ENCODE results near the gene CTSL.
"Not testable (repeated sequence)": the region's sequence is repeated elsewhere in the genome, so short reads cannot be mapped to it uniquely, and the experiment has no call there.

Gene CTSL

DNA sequence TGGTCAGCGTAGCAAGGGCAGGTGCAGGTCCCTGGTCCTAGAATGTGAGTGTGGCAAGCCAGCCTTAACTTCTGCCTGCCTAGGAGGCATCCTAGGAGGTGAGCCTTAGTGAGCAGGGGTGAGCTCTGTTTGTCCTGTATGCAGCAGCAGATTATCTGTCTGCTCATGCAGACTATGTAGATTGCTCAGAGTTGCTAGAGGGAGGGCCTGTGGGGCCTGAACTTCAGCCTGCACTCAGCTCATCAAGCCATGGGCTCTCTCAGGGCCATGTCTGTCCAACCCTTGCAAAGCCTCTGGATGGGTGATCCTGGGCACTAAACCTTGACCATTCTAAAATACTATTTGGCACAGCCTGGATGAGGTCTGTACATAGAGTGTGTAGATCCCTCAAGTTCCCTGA lies 8.5 kb upstream of the CTSL start:
- DNase-seq (ENCODE audit: extremely low spot score, insufficient read length, low read depth): no peak
- no peak for FAIRE-seq

DNA sequence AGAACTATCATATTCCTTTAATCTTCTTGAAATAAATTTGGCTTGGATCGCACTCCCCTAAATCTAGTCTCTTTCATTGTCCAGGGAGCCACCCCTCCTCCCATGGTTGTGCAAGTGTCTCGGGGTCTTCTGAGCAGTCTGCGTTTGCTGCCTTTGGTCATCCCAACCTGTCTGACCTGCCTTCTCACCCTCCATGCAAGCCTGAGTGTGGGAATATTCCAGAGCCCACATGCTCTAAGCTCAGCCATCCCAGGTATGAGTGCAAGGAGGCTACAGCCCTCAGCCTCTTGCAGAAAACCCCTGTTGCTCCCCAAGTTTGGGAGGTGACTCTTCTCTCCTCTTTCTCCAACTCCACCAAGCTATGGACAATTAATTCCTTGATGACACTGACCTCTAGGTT lies 7.7 kb upstream of the CTSL start:
- no peak for DNase-seq (ENCODE audit: extremely low spot score, insufficient read length, low read depth)
- FAIRE-seq: no peak

DNA sequence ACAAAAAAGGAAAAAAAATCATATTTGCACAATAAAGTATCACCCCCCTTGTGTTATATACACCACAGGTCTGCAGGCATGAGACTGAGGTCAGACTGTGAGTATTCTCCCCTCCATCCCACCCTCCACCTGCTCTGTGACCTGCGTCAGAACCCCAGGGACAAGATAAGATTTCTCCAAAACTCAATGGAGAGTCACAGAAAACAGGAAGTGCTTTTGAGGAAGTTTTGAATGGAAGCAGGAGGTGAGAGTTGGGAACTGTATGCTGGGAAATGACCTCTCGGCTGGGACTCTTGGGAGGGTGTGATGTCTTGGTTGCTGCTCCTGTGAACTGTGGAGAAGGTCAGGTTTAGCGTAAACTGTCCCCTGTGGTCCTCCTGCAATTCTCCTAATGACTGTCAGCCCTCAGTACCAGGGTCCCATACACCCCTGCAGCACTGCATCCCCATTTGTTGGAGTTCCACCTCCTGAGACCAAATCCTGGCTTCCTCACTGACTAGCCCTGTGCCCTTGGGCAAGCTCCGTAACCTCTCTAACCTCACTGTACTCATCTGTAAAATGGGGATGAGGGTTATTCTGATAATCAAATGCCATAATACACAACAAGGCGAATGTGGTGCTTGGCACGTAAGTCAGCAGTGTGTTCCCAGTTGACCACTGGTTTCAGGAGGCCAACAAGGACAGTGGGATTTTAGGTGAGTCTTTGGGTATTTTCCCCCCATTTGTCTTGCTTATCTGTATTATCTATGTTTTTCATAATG lies 6.9 kb upstream of the CTSL start:
- DNase-seq (ENCODE audit: extremely low spot score, insufficient read length, low read depth) (no peak), FAIRE-seq (no peak)

DNA sequence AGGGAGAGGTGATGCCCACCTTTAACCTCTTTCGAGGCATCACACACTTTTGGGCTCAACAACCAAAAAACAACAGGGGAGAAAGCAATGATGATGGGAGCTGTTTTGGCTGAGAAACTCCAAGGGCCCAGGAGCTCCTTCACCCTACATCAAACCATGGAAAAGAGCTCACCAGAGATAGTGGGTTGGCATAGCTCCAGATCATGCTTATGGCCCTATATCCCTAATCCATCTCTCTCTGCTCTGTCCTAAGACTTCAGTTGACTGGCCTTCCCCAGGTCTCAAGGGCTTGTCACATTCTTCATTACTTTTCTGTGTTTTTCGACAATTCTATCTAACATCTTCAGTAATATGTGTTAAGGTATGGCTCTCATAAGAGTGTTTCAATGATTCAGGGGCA lies 5.7 kb upstream of the CTSL start:
- FAIRE-seq: no peak

DNA sequence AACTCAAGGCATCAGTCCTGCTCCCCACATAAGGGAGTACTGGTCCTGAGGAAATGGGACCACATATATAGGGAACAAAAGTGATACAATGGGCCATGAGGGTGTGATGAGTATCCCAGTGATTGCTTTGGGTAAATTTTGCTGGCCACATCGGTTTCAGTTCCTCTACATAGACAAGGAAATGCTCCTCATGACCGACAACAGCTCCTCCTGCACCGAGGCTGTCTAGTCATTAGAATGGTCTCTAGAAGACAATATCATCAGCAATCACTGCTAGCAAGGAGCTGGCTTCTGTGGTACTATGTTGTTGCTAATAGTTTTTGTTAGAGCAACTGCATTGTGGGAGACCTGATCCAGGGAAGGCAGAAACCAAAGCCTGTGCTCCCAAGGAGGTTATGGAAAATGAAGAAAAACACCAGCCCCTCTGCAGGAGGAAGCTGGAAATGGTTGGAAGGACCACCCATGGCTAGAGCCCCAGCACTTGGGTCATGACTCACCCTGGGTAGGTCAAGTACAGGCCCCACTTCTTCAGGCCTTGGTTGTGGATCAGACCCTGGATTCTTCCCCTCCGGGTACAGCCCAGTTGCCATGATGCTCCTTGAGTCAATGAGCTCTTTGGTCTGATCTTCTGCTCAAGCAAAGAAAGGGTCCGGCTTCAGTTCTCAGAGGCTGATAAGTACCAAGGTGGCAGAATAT lies 3.4 kb upstream of the CTSL start:
- FAIRE-seq (no peak), DNase-seq (ENCODE audit: extremely low spot score, insufficient read length, low read depth) (no peak)

More for the DNA sequence above, 5.7 kb upstream of the CTSL start:
- no peak for DNase-seq (ENCODE audit: extremely low spot score, insufficient read length, low read depth)

DNA sequence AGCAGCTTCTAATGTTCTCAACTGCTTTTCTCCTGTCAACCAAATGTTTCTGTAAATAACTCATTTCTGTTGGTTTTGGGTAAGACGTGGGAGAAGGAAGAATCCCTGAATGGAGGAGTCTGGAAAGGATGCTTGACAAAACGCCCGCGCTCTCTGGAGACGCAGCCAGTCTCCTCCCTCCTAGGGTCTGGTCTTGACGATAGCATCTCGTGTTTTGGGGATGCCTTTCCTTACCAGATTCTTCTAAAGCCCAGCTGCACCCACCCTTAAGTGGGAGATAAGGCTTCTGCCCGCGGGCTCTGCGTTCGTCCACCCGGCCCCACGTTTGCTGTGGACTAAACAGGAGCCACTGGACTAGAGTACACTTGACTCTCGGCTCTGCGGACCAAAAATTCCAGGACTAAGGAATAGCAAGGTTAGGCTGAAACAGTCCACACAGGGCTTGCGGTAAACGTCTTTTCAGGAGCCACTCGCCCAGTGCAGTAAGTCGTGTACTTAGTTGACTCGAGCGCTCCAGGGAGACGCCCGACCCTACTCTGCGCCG lies 491 bp upstream of the CTSL start:
- FAIRE-seq: no peak
- DNase-seq (ENCODE audit: extremely low spot score, insufficient read length, low read depth): no peak

DNA sequence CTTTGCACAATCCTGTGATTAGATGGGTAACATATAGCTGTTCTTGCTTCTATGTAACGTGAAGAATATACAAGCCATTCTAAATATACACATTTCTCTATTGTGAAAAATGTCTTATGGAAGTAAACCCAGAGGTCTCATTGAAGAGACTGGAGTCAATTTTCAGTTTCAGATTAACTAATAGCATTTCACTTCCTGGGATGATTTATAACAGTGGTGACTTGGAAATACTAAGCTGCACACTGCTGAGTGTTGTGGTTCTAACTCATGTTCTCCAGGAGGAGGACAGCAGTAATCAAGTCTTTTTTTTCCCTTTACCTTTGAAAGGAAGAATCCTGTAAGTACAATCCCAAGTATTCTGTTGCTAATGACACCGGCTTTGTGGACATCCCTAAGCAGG lies 3.3 kb downstream of the CTSL start:
- FAIRE-seq: no peak
- no peak for DNase-seq (ENCODE audit: extremely low spot score, insufficient read length, low read depth)

DNA sequence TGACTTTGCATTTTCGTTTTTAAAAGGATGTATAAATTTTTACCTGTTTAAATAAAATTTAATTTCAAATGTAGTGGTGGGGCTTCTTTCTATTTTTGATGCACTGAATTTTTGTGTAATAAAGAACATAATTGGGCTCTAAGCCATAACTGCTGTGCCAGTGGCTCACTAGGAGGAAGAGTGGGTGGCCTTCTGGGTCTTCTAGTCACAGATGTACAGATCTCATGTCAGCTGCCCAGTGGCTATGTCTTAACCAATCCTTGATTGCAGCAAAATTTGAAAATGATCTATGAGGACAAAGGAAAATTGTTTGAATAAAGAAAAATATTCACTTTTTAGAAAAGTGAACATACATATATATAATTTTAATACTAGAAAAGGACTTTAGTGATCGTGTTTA lies 5.4 kb downstream of the CTSL start:
- FAIRE-seq (no peak), DNase-seq (ENCODE audit: extremely low spot score, insufficient read length, low read depth) (no peak)

DNA sequence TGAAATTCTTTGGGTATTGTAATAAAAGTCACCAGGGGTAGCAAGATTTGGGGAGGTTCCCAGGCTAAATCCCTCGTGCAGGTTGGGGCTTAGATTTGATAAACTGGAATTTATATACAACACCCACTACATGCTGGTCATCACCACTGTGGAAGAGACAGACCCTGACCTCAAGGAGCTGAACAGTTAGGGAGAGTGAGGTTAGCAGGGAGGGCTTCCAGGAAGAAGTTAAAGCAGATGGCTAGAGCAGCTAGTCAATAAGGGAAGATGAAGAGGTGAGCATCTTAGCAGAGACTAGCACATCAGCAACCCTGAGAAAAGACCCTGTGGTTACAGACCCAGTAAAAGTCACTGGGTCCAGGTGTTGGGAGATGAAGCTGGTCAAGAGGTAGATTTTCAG lies 6.4 kb downstream of the CTSL start:
- no peak for DNase-seq (ENCODE audit: extremely low spot score, insufficient read length, low read depth)
- no peak for FAIRE-seq

DNA sequence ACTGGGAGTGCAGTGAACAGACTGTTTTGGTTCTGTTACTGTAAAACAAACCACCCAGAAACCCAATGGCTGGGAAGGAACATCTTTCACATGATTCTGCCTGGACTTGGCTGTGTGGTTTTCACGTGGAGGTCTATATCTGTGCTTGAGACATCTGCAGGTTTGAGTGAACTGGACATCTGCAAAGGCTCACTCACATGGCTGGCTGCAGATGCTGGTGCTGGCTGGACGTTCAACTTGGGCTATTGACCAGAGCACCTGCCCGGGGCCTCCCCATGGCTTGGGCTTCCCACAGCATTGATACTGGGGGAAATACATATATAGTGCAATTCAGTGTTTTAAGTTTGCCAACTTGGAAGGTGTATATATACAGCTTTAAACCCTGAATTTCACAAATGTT lies 6.8 kb downstream of the CTSL start:
- no peak for DNase-seq (ENCODE audit: extremely low spot score, insufficient read length, low read depth)
- FAIRE-seq: no peak

DNA sequence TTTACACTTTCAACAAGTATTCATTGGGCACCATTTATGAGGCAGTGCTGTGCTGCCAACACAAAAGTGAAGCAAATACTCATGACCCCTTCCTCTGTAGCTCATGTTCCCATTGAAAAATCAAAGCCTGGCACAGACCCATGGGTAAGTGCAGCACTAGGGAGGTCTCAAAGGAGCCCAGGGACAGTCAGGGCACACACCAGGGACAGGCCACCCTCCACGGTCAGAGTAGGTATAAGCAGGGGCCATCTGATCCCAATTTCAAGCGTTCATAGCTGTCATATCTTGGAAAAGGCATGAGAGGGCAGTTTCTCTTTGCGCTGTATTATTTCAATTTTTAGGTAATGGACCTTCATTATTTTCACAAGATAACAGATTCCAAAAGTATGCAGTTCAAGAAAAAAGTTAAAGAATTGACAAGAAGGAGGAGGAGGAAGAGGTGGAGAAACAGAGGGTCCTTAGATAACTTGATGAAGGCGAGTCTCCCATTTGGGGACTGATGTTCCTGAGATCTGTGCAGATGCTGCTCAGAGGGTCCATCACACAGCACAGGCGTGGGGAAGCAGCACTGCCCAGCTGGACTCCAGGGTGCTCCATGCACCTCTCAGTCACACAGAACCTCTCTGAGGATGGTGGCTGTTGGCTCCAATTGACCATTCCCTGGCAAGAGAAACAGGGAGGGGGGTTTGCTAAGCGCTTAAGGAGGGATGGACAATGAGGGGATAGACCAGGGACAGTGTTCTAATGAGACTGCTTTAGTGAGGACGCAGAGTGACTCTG lies 7.5 kb downstream of the CTSL start:
- FAIRE-seq: no peak
- DNase-seq (ENCODE audit: extremely low spot score, insufficient read length, low read depth): no peak

DNA sequence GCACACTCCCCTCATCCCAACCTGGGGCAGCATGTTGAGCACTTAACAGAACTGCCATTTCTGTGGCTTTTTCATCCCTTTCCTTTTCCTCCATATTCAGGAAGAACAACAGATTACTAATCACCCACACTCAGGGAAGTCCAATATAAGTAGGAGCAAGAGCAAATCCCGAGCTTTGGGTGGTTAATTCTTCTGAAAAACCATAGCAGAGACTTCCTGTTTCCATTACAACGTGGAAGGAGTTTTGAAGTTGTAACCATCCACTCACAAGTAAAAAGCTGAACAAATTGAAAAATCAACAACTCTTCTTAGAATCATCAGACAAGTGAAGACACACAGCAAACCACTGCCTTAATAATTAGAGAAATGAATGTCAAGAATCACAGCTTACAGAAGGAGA lies 8.2 kb downstream of the CTSL start:
- no peak for DNase-seq (ENCODE audit: extremely low spot score, insufficient read length, low read depth)
- FAIRE-seq: no peak

DNA sequence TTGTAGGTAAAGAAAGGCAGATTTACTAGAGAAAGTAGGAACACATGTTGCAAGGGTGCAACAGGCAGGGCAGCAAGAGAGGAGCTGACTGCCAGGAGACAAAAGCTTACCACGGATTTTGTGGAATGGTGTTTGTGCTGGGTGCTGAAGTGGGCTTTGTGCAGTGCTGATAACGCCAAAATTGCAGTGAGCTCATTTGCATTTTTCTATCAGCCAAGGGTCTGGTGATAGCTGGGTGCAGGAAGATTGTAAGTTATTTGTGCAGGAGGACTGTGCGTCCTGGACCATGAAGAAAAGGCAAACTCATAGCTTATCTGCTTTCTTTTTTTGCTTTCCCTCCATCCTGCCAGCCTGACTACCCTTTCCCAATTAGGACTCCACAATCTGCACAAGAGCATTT lies 13.6 kb downstream of the CTSL start:
- DNase-seq (ENCODE audit: extremely low spot score, insufficient read length, low read depth) (no peak), FAIRE-seq (no peak)

DNA sequence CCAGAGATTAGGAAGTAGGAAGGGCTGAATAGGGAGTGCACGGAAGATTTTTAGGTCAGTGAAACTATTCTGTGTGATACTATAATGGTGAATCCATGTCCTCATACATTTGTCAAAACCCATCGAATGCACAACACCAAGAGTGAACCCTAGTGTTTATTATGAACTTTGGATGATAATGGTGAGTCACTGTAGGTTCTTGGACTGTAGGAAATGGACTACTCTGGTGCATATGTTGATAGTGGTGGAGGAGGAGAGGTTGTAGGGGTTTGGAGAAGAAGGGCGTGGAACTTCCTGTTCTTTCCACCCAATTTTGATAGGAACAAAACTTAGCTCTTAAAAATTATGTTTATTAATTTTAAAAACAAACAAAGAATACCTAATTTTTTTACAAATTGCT lies 14.3 kb downstream of the CTSL start:
- FAIRE-seq (no peak), DNase-seq (ENCODE audit: extremely low spot score, insufficient read length, low read depth) (no peak)

DNA sequence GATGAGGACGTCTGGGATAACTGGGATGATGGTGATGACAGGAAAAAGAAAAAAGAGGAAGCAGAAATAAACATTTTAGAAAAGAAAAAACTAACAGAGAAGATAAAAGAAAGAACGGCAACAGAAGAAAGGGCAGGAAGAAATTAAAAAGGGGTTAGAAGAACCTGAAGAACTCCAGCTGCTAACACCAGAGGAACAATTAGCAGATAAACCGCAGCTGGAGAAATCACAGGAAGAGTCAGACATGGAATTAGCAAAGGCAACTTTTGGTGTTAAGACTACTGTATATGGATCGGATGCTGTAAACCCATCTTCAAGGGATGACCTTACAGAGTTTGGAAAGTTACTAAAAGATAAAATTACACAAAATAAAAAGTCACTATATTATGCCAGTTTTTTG lies 15.4 kb downstream of the CTSL start:
- DNase-seq (ENCODE audit: extremely low spot score, insufficient read length, low read depth): no peak
- no peak for FAIRE-seq

DNA sequence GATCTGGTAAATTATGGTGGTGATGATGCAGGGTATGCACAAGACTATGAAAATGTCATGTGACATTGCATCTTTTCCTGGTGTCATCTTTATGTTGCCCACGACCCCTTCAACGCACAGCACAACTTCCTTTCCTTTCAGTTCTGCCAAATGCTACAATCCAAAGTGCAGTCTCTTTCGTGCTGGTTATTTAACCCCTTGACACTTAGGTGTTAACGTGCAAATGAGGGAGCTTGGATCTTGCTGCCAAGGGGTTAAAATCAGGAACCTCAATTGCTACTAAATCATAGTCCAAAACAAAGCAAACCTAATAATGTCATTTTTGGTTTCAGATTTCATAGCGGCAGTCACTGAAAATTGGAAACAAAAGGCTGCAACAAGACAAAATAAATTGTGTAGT lies 16.0 kb downstream of the CTSL start:
- FAIRE-seq (no peak), DNase-seq (ENCODE audit: extremely low spot score, insufficient read length, low read depth) (no peak)

DNA sequence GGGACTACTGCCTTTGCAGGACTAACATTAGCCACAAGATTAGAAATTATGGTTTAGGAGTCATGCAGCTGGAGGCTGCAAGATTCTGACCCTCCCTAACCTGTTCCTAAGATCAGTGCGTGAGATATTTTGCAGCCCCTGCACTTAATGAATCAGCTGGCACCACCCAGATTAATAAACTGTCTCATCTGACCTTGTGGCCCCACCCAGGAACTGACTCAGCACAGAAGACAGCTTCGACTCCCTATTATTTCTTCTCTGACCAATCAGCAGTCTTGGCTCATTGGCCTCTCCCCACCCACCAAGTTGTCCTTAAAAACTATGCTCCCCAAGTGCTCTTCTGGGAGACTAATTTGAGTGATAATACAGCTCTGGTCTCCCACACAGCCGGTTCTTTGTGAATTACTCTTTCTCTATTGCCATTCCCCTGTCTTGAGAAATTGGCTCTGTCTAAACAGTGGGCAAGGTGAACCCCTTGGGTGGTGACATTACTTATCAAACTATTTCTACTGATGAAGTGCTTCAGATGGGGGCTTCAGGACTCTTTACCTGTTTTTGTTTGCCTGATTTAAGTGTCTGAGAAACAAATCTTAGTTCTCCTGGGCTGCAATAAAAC lies 17.0 kb downstream of the CTSL start:
- FAIRE-seq: no peak
- no peak for DNase-seq (ENCODE audit: extremely low spot score, insufficient read length, low read depth)

DNA sequence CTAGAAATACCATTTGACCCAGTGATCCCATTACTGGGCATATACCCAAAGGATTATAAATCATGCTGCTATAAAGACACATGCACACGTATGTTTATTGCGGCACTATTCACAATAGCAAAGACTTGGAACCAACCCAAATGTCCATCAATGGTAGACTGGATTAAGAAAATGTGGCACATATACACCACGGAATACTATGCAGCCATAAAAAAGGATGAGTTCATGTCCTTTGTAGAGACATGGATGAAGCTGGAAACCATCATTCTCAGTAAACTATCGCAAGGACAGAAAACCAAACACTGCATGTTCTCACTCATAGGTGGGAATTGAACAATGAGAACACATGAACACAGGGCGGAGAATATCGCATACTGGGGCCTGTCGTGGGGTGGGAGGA lies 18.3 kb downstream of the CTSL start:
- FAIRE-seq; DNase-seq (ENCODE audit: extremely low spot score, insufficient read length, low read depth): not testable (repeated sequence)

DNA sequence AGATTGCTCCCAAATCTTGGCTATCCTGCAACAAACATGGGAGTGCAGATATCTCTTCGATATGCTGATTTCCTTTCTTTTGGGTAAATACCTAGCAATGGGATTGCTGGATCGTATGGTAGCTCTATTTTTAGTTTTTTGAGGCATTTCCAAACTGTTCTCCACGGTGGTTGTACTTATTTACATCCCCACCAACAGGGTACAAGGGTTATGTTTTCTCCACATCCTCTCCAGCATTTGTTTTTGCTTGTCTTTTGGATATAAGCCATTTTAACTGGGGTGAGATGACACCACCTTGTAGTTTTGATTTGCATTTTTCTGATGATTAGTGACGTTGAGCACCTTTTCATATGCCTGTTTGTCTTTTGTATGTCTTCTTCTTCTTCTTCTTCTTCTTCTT lies 20.3 kb downstream of the CTSL start:
- FAIRE-seq (no peak), DNase-seq (ENCODE audit: extremely low spot score, insufficient read length, low read depth) (no peak)

DNA sequence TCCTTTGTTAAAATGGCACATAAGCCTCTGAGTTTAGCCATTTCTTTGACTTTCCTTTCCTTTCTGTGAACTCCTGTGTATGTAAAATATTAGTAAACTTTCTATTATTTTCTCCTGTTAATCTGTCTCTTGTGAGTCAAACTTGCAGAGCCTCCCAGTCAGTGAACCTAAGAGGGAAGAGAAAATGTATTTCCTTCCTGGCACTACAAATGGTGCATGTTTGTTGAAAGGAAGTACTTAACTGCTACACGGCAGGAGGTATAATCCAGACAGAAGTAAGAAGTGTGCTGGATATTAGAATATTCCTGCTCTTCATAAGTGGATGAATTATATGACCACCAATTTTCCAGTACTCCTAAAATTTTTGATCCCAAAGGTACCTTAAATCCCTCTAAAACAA lies 23.0 kb downstream of the CTSL start:
- no peak for FAIRE-seq
- DNase-seq (ENCODE audit: extremely low spot score, insufficient read length, low read depth): no peak

All from GM18507 (cell line).